CD4-positive, alpha-beta T cell treated with Interleukin-4 for 4 hours (primary cell): ENCODE measurements around the gene ACACA.
"Not testable (repeated sequence)": the region's sequence is repeated elsewhere in the genome, so short reads cannot be mapped to it uniquely, and the experiment has no call there.

ENCODE experiments used
- DNase-seq: peaks from one replicate; pipeline ENCODE4 v3.0.0-alpha.2; 2020

Gene ACACA

DNA sequence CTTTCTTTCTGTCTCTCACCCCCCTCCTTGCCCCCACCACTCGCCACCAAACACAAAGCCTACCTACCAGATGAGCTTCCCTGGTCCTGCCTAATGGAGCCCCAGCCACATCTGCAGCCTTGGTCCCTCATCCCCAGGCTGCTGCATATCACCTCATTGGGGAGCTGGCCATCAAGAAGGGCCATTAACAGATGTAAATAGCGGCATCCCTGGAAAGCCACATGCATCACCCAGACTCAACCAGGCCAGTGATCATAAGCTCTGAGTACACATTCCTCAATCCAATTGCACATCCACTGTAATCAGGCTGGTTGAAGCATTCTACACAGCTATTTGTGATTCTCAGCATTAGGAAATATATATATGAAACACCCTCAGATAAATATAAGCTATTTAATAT, 242.6 kb downstream of the ACACA start:
- no peak for DNase-seq

DNA sequence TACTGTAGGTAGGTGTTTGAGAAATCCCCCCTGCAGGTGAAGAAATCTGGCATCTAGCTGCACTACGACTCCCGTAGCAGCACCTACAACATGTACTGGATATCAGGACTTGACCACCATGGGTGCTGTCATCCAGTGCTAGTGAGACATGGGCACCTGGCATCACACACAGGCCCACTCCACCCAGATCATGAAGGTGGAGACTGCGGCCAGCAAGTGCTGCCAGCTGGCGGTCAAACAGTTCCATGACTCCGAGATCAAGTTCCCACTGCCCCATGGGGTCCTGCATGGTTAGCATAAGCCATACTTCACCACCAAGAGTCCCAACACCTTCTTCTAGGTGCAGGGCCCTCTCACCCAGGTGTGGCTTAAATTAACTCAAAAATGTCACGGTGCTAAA, 243.8 kb downstream of the ACACA start:
- no peak for DNase-seq

DNA sequence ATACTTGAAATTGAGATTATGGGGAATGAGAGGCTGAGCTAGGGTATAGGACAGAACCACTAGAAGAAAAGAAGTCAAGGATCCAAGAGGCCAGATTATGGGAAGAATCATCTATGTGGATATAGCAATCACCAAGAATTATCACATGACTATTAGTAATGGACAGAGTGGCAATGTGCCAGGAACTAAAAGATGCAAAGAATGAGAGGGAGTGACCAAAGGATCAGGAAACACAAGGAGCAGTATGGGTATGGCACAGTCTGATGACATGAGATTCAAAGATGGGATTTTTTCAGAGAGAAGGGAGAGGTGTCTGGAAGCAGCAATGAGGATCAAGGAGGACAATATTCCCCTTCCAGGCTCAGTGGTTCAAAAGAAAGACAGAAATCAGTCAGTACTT, 245.7 kb downstream of the ACACA start:
- DNase-seq = no peak

DNA sequence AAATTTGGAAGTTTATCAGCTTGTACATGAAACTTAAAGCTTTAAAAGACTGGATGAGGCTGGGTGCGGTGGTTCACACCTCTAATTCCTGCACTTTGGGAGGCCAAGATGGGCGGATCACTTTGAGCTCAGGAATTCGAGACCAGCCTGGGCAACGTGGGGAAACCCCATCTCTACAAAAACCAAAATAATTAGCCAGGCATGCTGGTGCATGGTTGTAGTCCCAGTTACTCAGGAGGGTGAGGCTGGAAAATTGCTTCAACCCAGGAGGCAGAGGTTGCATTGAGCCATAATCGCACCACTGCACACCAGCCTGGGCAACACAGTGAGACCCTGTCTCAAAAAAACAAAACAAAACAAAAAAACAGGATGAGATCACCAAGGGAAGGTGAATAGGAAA, 248.3 kb downstream of the ACACA start:
- DNase-seq = no peak

DNA sequence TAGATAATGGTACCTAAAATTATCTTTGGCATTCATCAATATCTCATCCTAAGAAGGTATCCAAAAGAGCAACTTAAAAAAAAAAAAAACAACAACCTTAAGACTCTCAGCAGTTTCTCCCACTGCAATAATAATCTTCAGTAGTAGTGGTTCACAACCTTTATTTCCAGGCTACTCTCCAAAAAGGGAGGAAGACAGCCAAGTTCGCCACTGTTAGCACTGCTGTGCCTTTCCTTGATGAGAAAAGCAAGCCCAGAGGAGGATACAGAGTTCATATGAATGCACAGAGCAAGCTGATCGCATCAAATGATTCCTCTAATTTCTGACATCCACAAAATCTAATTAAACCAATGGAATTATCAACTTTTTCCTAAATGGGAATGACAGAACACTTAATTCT, 258.5 kb downstream of the ACACA start:
- DNase-seq = no peak

DNA sequence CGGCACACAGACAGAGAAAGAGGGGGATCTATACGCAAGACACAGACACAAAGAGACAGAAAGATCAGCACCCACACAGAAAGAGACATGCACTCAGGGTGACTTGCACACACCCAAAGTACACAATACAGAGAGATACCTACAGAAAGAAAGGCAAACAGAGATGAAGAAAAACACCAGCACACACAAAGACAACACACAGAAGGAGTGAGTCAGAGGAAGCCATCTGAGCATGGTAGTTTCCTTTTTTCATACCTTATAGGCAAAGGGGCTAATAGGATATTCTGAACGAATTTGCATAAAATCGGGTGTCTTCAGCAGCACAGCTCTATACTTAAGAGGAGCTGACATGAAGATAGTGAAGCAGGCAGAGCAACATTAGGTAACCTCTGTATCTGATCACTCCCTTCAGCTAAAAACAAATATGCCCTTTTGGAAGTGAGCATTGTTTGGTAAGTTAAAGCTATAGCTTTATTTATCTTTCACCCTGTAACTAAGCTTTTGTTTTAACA, 259.3 kb downstream of the ACACA start:
- DNase-seq = peak; percentile 12

DNA sequence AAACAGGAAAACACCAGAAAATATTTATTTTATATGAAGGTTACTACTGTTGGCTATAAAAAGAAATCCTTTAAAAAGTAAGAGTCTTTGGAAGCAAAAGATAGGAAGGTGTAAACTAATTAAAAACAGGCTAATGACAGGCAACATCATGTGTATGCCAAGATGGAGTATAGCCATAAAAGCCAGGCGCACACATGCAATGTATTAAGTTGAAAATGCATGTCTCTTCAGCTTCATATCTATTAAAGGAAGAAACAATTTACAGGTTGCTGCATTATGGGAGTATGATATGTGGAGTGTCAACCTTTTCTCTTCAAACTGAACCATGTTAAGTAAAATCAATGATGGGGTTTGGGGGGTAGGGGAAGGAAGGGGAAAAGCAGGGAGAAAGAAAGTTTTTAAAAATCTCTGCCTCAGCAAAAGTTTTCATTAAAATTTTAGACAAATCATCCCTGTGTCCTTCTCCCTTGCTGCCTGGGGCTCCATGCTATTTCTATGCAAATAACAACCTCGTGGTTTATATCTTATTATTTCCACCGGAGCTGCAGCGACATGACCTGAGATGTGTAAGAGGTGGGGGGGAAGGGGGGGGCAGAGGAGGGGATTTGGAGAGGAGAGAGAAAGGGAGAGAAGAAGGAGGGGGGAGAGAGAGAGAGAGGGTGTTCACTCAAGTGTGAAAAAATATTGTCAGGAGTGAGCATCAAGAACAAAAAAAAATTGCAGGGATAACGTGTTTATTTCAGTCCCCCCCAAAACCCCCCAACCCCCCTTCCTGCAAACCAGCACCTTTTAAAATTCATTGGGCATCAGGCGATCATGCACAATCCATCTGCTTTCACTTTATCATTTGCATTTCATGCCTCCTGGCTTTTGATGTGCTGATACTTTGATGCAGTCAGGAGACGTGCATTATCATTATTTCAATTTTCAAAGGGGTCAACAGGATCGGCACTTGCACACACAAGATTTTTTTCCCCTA, 260.3 kb downstream of the ACACA start:
- DNase-seq = no peak

DNA sequence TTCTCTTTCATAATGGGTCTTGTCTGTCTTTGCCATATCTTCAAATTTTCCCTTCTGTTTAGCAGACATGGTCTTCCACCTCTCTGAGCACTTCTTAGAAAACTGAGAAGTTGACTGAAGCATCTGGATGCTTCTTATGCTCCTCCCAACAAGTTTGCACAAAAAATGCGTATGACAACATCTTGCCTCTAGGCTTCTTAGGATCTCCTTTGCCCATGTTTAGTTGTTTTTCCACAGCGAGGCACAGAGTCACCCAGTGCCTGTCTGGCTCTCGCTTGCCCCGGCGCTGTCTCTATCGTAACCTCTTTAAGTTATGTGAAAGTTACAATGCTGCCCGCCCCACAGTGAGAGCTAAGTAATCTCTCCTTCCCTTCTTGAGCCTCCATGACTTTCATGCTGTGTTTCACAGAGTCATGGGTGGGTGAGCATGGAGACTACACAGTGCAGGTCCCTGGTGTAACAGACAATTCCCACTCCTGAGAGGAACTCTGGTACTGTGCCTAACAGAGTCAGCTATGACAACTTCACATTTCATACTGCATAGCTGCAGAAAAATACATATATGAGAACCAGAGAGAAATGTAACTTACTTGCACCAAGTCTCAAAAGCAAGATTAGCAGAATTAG, 262.4 kb downstream of the ACACA start:
- no peak for DNase-seq

DNA sequence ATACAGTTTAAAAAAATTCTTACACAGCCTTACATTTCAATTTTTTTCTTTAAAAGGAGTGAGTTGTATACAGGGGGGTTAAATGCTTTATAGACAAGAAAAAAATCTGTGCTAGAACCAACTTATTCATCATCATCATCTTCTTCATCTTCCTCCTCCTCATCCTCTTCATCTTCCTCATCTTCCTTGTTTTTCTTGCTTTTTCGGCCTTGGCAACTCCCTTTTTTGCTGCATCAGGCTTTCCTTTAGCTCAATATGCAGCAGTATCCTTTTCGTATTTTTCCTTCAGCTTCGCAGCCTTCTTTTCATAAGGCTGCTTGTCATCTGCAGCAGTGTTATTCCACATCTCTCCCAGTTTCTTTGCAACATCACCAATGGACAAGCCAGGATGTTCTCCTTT, 263.1 kb downstream of the ACACA start:
- DNase-seq = not testable (repeated sequence)

DNA sequence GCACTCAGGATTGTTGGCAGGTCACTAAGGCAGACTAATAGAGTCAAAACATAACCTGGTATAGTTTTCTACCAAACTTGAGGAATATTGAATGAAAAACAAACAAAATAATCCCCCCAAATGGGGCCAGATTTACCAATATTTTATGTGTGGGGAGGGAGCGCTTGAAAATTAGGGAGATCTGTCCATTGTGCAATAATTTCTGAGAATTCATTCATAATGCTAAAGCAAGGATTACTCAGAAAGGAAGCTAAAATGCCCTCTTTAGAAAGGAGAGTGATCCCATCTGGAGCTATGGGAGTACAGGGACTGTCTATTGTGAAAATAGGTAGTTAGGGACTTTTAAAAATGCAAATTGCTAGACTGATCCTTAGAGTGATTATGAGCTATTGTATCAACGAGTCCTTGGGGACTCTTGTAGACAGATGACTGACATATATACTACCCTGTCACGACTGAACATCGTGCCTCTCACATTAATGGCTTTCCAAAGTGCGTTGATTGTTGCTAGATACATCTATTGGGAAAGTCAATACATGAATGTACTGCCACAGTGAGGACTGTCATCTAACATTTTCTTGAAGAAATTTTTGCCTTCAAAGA, 264.2 kb downstream of the ACACA start:
- DNase-seq = no peak

DNA sequence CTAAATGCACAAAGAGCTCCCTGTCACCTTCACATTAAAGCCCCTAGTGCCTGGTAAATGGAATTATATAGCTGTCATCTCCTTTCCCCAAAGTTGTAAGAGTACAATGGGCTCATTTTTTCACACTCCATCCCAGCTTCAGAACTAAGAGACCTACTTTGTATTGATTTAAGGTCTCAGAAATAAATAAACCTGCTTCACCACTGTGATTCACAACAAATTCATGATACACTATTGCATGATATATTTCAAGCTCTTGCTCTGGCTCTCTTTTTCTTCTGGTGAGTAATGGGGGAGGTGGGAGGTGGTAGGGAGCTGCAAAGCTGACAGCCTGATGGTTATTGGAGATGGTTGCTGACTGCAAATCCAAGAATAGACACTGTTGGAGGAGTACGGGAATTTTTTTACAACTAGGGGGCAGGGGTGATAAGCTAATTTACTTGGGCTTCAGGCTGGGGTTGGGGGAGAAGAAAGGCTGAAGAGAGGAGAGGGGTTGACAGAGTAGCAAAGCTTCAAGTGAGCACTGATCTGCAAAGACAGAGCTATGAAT, 268.0 kb downstream of the ACACA start:
- no peak for DNase-seq

DNA sequence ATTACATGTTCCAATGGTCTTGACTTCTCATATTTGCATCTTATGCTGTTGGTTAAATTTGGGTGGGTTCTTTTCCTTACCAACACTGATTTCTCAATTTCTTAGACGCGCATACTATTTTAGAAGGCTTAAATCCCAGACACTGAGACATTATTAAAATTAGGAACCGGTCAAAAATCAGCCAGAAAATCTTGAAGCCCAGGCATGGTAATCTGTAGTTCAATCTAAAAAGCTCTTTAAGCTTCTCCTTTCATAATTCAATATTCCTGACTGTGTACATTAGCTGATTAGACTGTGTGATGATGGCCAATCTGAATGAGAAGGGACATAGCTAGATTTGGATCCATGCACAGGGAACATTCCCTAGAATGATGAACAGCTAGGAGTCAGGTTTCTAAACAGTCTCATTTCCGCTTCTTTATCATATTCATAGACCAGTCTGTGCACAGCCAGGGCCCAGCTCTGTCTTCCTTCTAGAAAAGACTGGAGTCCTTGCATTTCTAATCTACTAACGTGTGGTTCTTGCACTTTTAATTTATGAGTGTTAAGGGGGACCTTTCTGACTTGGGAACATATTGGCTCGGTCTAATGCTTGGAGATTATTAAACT, 268.6 kb downstream of the ACACA start:
- no peak for DNase-seq

DNA sequence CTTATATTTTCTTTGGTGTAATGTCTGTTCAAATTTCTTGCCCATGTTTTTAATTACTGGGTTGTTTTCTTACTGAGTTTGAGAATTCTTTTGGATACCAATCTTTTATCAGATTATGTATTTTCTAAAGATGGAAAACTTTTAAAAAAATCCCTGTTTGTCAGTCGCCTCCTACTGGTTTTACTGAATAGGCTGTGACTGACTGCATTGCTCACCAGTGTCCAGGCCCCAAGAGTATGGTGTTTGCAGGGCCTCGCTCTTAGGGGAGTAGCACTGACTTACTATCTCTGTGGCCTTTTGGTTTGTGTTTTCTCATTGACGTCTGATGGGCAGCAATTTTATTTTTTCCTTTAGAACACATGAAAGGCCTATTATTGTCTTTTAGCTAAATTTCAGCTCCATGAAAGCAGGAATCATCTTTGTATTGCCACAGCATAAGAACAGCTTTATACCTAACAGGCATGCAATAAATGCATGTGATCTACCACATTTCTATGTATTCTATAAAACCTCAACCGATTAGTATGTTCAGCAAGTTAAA, 269.5 kb downstream of the ACACA start:
- DNase-seq = no peak

DNA sequence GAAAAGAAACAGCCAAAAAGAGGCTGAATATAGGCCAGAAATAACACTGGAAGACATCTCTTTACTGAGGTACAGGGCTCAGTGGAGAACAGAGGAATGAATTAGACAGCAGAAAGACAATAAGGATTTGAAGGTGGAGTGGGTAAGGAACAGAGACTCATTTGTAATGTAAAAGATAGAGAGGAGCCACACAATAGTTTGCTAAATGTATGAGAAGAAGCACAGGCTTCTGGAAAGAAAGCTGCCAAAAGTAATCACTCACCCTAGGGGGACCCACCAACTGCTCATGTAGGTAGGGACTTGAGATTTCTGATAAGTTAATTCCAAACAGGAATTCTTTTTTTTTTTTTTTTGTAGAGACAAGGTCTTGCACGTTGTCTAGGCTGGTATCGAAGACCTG, 271.1 kb downstream of the ACACA start:
- DNase-seq = no peak

DNA sequence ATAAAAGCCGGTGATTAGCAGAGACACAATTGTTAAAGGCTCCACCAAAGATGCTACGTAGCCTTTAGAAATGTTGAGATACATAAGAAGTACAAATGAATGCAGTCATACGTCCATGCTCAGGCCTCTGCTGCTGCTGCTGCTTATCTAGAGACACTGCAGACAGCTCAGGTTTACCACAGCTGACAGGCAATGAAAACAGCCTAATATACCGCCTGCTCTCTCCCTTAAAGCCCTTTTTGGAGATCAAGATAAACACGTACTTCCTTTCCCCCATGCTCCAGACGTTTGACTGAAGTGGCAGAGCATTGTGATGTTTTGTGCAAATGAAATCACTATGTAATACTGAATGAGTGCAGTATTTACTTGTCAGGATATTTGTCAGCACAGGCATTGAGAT, 272.6 kb downstream of the ACACA start:
- no peak for DNase-seq

DNA sequence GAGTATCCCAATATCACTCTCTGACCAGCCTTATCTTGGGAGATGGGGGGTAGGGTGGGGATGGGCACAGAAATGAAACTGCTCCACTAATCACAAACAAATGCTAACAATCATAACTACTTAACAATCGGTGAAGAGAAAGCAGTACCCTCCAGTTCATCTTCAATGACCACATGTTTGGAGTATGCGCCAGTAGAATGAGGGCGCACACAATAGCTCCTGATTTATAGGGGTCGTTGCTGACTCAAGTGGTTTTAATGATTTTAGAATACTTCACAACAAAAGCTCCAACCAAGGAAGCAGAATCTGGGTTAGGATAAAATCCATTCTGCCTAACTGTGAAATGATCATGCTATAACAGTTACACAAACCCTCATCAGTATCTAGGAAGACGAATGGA, 273.5 kb downstream of the ACACA start:
- DNase-seq = no peak

DNA sequence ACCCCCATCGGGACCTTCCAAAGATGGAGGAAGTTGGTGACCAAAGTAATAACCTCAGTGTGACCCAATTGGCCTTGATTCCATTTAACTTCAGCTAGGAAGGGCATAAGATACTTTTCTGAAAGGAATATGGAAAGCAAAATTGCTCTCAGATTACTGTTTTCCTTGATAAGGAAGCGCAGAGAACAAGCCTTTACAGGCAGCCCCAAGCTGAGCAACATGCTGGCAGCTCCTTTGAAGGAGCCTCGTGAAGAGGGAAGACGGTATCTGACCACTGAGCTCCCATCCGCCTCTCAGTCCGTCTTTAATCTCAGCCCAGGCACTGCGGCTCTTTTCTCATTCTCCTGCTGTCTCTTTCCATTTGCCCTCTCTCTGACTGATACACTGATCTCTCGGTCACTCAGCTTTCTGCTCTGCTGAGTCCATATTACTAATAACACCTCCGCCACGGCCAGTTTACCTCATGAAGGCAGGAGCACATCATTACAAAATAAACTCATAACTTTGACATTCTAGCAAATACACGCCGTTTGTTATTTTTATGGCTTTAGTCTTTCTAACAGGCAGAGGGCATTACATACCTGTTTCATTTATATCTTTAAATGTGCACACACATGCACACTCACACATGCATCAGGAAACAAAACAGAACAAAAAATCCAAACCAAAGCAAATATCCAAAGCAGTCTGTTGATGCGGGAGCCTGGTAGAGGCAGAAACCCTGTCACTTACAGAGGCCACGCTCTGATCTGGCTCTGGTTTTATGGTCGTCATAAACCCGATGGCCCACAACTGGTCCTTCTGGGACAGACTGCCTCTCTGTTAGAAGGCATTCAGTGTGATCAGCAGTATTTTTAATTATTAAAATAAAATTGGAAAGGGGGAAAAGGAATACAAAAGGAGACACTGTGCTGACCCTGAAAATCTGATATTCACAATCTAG, 274.7 kb downstream of the ACACA start:
- no peak for DNase-seq

DNA sequence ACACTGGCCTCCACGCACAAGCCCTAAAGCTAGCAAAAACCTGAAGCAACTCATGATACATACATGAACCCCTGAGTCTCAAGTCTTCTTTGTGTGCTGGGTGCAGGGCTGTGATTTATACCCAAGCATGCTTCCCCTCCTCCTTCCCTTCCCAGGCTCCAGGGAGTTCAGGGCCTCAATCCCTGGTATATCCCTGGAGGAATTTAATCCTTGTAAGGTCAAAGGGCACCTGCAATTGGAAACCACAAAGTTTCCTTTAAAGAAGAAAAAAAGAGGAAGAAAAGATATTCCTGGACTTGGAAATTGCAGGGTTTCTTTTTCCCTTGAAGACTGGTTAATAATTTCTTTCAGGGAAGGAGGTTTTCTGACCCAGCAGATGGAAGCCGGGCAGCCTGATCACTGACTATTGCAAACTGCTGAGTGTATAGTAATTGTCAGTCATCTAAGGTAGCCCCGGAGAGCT, 275.6 kb downstream of the ACACA start:
- no peak for DNase-seq

DNA sequence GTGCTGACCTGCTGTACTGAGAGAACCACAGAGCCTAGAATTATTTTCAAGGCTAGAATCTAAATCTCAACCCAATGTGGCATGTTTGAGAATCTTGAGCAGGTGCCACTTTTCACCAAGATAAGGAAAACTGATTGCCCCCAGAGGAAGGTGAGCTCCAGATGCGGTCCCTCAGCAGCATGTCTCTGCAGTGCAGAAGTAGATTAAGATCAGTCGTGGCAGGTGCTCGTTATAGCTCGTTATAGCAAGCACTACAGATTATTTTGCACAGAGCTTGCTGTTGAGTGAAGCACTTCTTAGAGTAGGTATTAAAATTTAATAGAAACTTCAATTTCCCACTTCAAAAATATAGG, 281.8 kb downstream of the ACACA start:
- DNase-seq = no peak

DNA sequence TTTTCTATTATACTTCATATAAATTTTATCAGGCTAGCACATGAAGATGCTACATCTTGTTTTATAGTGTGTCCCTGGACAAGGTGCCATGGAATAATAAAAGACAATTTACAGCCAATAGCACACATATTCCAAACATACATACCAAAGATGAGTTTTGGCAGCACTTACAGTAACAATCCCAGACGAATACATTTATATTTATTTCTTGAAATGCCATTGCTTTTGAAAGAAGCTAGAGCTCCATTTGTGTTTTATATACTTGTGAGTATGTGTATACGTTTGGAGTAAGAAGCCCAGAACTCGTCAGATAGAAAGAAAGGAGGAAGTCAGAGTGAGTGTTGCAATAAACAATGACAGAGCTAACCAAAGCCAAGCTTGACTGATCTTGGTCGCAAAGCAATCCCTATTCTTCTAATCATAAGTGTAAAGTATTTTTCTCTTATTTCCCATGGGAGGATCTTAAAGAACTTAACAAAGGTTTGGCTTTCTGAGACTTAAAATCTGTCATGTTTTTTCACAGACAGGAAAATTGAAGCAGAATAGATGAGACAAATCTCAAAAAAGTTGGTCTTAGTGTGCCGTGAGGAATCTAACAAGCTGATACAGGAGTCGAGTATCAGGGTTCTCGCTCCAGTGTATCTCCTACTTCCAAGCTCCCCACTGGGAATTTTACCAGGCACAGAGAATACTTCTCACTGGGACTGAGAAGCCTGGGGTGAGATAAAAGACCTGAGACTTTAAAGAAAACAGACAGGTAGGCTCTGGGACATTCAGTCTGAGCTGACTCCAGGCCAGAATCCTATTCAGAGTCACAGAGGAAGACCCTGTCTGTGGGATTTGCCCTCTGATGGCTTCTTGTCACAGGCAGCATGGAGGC, 282.5 kb downstream of the ACACA start:
- DNase-seq = no peak

DNA sequence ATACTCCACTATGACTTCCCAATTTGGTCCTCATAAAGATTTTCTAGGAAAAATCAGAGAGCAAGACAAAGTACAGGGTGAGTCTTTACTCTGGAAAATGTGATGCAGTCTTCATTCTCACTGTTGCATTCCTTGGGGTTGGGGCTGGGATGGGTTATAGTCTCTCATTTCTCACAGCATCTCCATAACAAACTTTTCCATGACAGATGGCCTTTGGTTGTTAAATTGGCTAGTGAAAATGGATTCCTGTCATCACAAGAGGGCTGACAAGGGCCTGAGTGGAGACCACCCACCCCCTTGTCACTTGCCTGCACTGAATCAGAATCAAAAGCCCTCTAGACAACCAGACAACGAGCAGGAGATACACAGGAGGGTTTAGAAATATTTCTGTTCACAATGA, 283.2 kb downstream of the ACACA start:
- DNase-seq = no peak
